H1 (cell line): ENCODE measurements around the gene SEMA3D. TPM values are rescaled to one million over a fixed set of nuclear protein-coding genes. Genes with fewer than 3 reads are reported as not detected.

ENCODE experiments used
- CBX5 ChIP-seq: fragments of 300-800, 300-1000 bp; sonication (generic); IDR thresholded peaks from 2 replicates; pipeline ENCODE4 v1.7.1; 2016; ENCODE audit warnings: antibody characterized with exemption, low read length, low read depth
- GTF2F1 ChIP-seq: IDR thresholded peaks from 2 replicates; pipeline ENCODE4 v1.6.1; 2012; ENCODE audit warnings: low read depth, low read length, improper control_type of control experiment, borderline replicate concordance
- MAFK ChIP-seq: IDR thresholded peaks from 2 replicates; pipeline ENCODE4 v1.6.1; 2012; ENCODE audit warnings: low read depth, mild to moderate bottlenecking, improper control_type of control experiment, low read length
- POLR2A ChIP-seq, 2 experiments: IDR thresholded peaks; 1 replicate in 1 of 2; 2 replicates in 1 of 2; pipeline ENCODE4 v1.6.1; 2011; ENCODE audit warnings: low read depth in 2 of 2, low read length in 2 of 2, mild to moderate bottlenecking in 2 of 2; ENCODE audit errors: control extremely low read depth in 1 of 2
- TEAD4 ChIP-seq: IDR thresholded peaks from 2 replicates; pipeline ENCODE4 v1.6.1; 2012; ENCODE audit warnings: low read depth, low read length, inconsistent platforms, mixed read lengths
- polyA plus RNA-seq, 7 experiments: library from polyadenylated mRNA; depleted of rRNA in 3 of 7; stranded (reverse) in 5 of 7; unstranded in 2 of 7; fragments of >200 nt in 5 of 7; fragments of 200-250 nt in 2 of 7; gene quantifications; 1 replicate in 5 of 7; 2 replicates in 1 of 7; 4 replicates in 1 of 7; pipeline versions ENCODE4 v1.2.1 to v1.2.3, GENCODE V29; 2011 to 2013; ENCODE audit warnings: missing spikeins in 2 of 7, mixed read lengths in 2 of 7
- total RNA-seq: library from RNA; stranded (reverse); fragmentation: NEBNext Ultra II Directional; extraction: Animal tissue kit (Norgen Biotek cat#: 25700); gene quantifications from 2 replicates; pipeline ENCODE4 v1.2.1, GENCODE V29; 2021
- TF ChIP-seq, protein P1 (sequence below): fragments of 300-600 bp; sonication (generic); IDR thresholded peaks from 2 replicates; pipeline ENCODE4 v1.7.1; 2012; ENCODE audit warnings: low read length, moderate library complexity, mild to moderate bottlenecking, inconsistent platforms; ENCODE audit not compliant: insufficient replicate concordance
- TF ChIP-seq, protein P2 (sequence below): IDR thresholded peaks from 2 replicates; pipeline ENCODE4 v1.6.1; 2011; ENCODE audit warnings: low read length, improper control_type of control experiment
- TF ChIP-seq, protein P3 (sequence below), 3 experiments: IDR thresholded peaks; 1 replicate in 2 of 3; 2 replicates in 1 of 3; pipeline versions ENCODE4 v1.5.1 to v1.6.1; 2011; ENCODE audit warnings: low read length in 3 of 3, mild to moderate bottlenecking in 3 of 3, inconsistent platforms in 2 of 3, low read depth in 1 of 3, moderate library complexity in 1 of 3; ENCODE audit not compliant: insufficient read depth in 1 of 3; ENCODE audit errors: control extremely low read depth in 1 of 3

Gene SEMA3D
- total and polyA plus RNA-seq, 2 of the 8 experiments (the other 6 are each of a cell fraction or from before 2014, with no cell fraction given), result 1.6 to 3.5 TPM

DNA sequence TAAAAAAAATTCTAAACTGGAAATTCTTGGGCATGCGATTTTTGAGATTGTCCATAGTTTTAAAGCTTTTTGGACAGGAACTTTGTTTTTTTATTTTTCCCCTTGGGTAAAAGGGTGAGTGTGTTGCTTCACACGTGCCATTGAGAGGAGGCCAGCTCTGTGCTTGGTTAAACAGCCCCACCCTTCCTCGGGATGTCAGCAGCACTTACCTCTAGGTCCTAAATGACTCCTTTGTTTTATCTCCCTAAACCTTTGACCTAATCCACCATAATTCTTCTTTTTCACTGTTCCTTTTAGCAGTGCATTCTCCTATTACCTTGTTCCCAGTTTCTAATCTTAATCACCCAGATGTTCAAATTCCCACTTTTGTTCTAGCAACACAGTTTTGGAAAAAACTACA is 83.5 kb downstream of the SEMA3D start (continued):
- TF ChIP-seq, protein P1, sequence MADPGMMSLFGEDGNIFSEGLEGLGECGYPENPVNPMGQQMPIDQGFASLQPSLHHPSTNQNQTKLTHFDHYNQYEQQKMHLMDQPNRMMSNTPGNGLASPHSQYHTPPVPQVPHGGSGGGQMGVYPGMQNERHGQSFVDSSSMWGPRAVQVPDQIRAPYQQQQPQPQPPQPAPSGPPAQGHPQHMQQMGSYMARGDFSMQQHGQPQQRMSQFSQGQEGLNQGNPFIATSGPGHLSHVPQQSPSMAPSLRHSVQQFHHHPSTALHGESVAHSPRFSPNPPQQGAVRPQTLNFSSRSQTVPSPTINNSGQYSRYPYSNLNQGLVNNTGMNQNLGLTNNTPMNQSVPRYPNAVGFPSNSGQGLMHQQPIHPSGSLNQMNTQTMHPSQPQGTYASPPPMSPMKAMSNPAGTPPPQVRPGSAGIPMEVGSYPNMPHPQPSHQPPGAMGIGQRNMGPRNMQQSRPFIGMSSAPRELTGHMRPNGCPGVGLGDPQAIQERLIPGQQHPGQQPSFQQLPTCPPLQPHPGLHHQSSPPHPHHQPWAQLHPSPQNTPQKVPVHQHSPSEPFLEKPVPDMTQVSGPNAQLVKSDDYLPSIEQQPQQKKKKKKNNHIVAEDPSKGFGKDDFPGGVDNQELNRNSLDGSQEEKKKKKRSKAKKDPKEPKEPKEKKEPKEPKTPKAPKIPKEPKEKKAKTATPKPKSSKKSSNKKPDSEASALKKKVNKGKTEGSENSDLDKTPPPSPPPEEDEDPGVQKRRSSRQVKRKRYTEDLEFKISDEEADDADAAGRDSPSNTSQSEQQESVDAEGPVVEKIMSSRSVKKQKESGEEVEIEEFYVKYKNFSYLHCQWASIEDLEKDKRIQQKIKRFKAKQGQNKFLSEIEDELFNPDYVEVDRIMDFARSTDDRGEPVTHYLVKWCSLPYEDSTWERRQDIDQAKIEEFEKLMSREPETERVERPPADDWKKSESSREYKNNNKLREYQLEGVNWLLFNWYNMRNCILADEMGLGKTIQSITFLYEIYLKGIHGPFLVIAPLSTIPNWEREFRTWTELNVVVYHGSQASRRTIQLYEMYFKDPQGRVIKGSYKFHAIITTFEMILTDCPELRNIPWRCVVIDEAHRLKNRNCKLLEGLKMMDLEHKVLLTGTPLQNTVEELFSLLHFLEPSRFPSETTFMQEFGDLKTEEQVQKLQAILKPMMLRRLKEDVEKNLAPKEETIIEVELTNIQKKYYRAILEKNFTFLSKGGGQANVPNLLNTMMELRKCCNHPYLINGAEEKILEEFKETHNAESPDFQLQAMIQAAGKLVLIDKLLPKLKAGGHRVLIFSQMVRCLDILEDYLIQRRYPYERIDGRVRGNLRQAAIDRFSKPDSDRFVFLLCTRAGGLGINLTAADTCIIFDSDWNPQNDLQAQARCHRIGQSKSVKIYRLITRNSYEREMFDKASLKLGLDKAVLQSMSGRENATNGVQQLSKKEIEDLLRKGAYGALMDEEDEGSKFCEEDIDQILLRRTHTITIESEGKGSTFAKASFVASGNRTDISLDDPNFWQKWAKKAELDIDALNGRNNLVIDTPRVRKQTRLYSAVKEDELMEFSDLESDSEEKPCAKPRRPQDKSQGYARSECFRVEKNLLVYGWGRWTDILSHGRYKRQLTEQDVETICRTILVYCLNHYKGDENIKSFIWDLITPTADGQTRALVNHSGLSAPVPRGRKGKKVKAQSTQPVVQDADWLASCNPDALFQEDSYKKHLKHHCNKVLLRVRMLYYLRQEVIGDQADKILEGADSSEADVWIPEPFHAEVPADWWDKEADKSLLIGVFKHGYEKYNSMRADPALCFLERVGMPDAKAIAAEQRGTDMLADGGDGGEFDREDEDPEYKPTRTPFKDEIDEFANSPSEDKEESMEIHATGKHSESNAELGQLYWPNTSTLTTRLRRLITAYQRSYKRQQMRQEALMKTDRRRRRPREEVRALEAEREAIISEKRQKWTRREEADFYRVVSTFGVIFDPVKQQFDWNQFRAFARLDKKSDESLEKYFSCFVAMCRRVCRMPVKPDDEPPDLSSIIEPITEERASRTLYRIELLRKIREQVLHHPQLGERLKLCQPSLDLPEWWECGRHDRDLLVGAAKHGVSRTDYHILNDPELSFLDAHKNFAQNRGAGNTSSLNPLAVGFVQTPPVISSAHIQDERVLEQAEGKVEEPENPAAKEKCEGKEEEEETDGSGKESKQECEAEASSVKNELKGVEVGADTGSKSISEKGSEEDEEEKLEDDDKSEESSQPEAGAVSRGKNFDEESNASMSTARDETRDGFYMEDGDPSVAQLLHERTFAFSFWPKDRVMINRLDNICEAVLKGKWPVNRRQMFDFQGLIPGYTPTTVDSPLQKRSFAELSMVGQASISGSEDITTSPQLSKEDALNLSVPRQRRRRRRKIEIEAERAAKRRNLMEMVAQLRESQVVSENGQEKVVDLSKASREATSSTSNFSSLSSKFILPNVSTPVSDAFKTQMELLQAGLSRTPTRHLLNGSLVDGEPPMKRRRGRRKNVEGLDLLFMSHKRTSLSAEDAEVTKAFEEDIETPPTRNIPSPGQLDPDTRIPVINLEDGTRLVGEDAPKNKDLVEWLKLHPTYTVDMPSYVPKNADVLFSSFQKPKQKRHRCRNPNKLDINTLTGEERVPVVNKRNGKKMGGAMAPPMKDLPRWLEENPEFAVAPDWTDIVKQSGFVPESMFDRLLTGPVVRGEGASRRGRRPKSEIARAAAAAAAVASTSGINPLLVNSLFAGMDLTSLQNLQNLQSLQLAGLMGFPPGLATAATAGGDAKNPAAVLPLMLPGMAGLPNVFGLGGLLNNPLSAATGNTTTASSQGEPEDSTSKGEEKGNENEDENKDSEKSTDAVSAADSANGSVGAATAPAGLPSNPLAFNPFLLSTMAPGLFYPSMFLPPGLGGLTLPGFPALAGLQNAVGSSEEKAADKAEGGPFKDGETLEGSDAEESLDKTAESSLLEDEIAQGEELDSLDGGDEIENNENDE, result no peak
- TF ChIP-seq TEAD4 (no peak), POLR2A (IDR thresholded peaks at IDR 0.05; ENCODE audit: control extremely low read depth in 1 of 2, low read depth in 2 of 2, low read length in 2 of 2) (no peak), CBX5 (no peak), GTF2F1 (no peak), MAFK (no peak)
- TF ChIP-seq, protein P2, sequence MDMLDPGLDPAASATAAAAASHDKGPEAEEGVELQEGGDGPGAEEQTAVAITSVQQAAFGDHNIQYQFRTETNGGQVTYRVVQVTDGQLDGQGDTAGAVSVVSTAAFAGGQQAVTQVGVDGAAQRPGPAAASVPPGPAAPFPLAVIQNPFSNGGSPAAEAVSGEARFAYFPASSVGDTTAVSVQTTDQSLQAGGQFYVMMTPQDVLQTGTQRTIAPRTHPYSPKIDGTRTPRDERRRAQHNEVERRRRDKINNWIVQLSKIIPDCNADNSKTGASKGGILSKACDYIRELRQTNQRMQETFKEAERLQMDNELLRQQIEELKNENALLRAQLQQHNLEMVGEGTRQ, result no peak
- TF ChIP-seq, protein P3, sequence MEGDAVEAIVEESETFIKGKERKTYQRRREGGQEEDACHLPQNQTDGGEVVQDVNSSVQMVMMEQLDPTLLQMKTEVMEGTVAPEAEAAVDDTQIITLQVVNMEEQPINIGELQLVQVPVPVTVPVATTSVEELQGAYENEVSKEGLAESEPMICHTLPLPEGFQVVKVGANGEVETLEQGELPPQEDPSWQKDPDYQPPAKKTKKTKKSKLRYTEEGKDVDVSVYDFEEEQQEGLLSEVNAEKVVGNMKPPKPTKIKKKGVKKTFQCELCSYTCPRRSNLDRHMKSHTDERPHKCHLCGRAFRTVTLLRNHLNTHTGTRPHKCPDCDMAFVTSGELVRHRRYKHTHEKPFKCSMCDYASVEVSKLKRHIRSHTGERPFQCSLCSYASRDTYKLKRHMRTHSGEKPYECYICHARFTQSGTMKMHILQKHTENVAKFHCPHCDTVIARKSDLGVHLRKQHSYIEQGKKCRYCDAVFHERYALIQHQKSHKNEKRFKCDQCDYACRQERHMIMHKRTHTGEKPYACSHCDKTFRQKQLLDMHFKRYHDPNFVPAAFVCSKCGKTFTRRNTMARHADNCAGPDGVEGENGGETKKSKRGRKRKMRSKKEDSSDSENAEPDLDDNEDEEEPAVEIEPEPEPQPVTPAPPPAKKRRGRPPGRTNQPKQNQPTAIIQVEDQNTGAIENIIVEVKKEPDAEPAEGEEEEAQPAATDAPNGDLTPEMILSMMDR (IDR thresholded peaks at IDR 0.05; ENCODE audit: control extremely low read depth in 1 of 3, insufficient read depth in 1 of 3, low read depth in 1 of 3, low read length in 3 of 3), result no peak
